Loucy (cell line): ENCODE measurements around the gene PSMC3IP.

Experiments used
- H2AFZ ChIP-seq: fragments of 200-600 bp; sonication (generic); 2 replicates; pipeline ENCODE4 v1.6.0; 2016; ENCODE audit warnings: antibody characterized with exemption, mild to moderate bottlenecking, low read length, moderate library complexity
- H3F3A ChIP-seq: fragments of 200-600 bp; 2 replicates; pipeline ENCODE4 v1.6.0; 2016; ENCODE audit warnings: antibody characterized with exemption, low read depth, mild to moderate bottlenecking
- H3K27me3 ChIP-seq: fragments of 200-600 bp; sonication (generic); 2 replicates; pipeline ENCODE4 v1.6.1; 2014; ENCODE audit warnings: low read length, mild to moderate bottlenecking; ENCODE audit not compliant: insufficient read depth, poor library complexity, severe bottlenecking
- H3K36me3 ChIP-seq: fragments of 200-600 bp; sonication (generic); 2 replicates; pipeline ENCODE4 v1.6.1; 2016; ENCODE audit warnings: low read length; ENCODE audit not compliant: insufficient read depth
- H3K4me1 ChIP-seq: fragments of 200-600 bp; sonication (generic); 2 replicates; pipeline ENCODE4 v1.5.1; 2014; ENCODE audit warnings: low read length, mild to moderate bottlenecking; ENCODE audit not compliant: insufficient read depth, poor library complexity, severe bottlenecking
- H3K4me2 ChIP-seq: fragments of 200-600 bp; sonication (generic); 2 replicates; pipeline ENCODE4 v1.6.0; 2014; ENCODE audit warnings: antibody characterized with exemption, low read length, low read depth, mild to moderate bottlenecking; ENCODE audit not compliant: poor library complexity, severe bottlenecking
- H3K4me3 ChIP-seq: fragments of 200-600 bp; sonication (generic); 2 replicates; pipeline ENCODE4 v1.5.1; 2014; ENCODE audit warnings: low read length, mild to moderate bottlenecking, mixed read lengths; ENCODE audit not compliant: poor library complexity, severe bottlenecking
- H3K79me2 ChIP-seq: fragments of 200-600 bp; sonication (generic); 2 replicates; pipeline ENCODE4 v1.6.1; 2014; ENCODE audit warnings: low read length; ENCODE audit not compliant: insufficient read depth
- H3K9ac ChIP-seq: fragments of 200-600 bp; sonication (generic); 2 replicates; pipeline ENCODE4 v1.6.0; 2014; ENCODE audit warnings: mild to moderate bottlenecking, low read depth, low read length, moderate library complexity; ENCODE audit not compliant: poor library complexity, severe bottlenecking
- H3K9me2 ChIP-seq: fragments of 200-600 bp; sonication (generic); replicated peaks from 2 replicates; pipeline ENCODE4 v1.6.1; 2016; ENCODE audit warnings: low read depth, low read length, mixed read lengths
- H3K9me3 ChIP-seq: fragments of 200-600 bp; sonication (generic); 2 replicates; pipeline ENCODE4 v1.6.1; 2014; ENCODE audit warnings: mild to moderate bottlenecking, antibody characterized with exemption, low read length, low read depth; ENCODE audit not compliant: insufficient read depth
- H4K20me1 ChIP-seq: fragments of 200-600 bp; sonication (generic); 2 replicates; pipeline ENCODE4 v1.6.0; 2014; ENCODE audit warnings: antibody characterized with exemption, low read length, mild to moderate bottlenecking; ENCODE audit not compliant: insufficient read depth, poor library complexity, severe bottlenecking
- EZH2phosphoT487 ChIP-seq: fragments of 200-600 bp; IDR thresholded peaks from 2 replicates; pipeline ENCODE4 v1.6.1; 2018; ENCODE audit warnings: antibody characterized with exemption, mild to moderate bottlenecking, moderate library complexity, borderline replicate concordance
- TF ChIP-seq, protein P1 (sequence below): fragments of 200-600 bp; sonication (generic); conservative IDR thresholded peaks from 2 replicates; pipeline ENCODE4 v1.5.1; 2014; ENCODE audit warnings: mild to moderate bottlenecking, antibody characterized with exemption, low read length

The PSMC3IP gene

GRCh38 chr17:42584880-42585279 is 7.4 kb upstream of the PSMC3IP start:
- no peaks in the 10 kb centered on the region for H3F3A ChIP-seq
- no peak overlapping the region for H3K4me3 ChIP-seq
- no peaks in the 10 kb centered on the region for H3K4me1 ChIP-seq
- no peaks in the 10 kb centered on the region for H4K20me1 ChIP-seq
- H3K9me2 ChIP-seq, result no peaks in the 10 kb centered on the region
- TF ChIP-seq EZH2phosphoT487, result no peak
- TF ChIP-seq, protein P1, sequence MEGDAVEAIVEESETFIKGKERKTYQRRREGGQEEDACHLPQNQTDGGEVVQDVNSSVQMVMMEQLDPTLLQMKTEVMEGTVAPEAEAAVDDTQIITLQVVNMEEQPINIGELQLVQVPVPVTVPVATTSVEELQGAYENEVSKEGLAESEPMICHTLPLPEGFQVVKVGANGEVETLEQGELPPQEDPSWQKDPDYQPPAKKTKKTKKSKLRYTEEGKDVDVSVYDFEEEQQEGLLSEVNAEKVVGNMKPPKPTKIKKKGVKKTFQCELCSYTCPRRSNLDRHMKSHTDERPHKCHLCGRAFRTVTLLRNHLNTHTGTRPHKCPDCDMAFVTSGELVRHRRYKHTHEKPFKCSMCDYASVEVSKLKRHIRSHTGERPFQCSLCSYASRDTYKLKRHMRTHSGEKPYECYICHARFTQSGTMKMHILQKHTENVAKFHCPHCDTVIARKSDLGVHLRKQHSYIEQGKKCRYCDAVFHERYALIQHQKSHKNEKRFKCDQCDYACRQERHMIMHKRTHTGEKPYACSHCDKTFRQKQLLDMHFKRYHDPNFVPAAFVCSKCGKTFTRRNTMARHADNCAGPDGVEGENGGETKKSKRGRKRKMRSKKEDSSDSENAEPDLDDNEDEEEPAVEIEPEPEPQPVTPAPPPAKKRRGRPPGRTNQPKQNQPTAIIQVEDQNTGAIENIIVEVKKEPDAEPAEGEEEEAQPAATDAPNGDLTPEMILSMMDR, result no peak
- no peaks in the 10 kb centered on the region for H3K79me2 ChIP-seq
- no peak overlapping the region for H3K9ac ChIP-seq
- no peaks in the 10 kb centered on the region for H3K27me3 ChIP-seq
- no peak overlapping the region for H3K4me2 ChIP-seq
- H2AFZ ChIP-seq, result no peak overlapping the region
- H3K36me3 ChIP-seq, result peaks cover 75% of the 10 kb centered on the region; the same call in 1 of the 2 replicates
- no peaks in the 10 kb centered on the region for H3K9me3 ChIP-seq

DNA sequence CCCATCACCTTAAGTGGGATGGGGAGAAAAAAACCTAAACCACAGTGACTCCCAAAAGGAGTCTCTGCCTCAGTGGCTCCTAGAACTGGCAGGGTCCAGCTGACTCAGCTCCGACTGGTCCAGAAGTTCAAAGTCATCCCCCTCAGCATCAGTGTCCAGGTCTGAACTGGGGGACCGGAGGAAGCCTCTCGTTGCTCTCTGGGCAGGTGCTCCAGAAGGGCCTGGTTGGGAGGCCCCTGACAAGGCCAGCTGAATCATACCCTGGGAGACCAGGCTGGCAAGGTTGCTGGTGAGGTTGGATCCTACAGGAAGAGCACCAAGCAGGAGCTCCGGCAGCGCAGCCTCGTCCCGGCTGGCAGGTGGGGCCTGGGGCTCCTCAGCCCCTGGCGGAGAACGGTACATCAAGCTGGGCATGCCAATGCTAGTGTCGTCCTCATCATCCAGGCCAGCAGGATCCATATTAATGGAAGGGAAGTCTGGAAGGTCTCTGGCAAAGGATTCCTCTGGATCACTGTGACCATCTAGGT is 4.3 kb upstream of the PSMC3IP start:
- Histone ChIP-seq H3K9ac (no peak overlapping the region), H3K9me2 (no peaks in the 10 kb centered on the region), H3K9me3 (no peaks in the 10 kb centered on the region), H3K36me3 (peaks cover 67% of the 10 kb centered on the region; the same call in 1 of the 2 replicates), H3K4me1 (peaks cover 3% of the 10 kb centered on the region), H3K27me3 (no peaks in the 10 kb centered on the region), H2AFZ (no peak overlapping the region), H3K4me2 (no peak overlapping the region), H3F3A (no peaks in the 10 kb centered on the region; the same call in 1 of the 2 replicates), H3K79me2 (peaks cover 7% of the 10 kb centered on the region; the same call in 1 of the 2 replicates), H4K20me1 (no peaks in the 10 kb centered on the region), H3K4me3 (no peak overlapping the region)
- TF ChIP-seq, protein P1, result no peak
- TF ChIP-seq EZH2phosphoT487, result no peak

DNA sequence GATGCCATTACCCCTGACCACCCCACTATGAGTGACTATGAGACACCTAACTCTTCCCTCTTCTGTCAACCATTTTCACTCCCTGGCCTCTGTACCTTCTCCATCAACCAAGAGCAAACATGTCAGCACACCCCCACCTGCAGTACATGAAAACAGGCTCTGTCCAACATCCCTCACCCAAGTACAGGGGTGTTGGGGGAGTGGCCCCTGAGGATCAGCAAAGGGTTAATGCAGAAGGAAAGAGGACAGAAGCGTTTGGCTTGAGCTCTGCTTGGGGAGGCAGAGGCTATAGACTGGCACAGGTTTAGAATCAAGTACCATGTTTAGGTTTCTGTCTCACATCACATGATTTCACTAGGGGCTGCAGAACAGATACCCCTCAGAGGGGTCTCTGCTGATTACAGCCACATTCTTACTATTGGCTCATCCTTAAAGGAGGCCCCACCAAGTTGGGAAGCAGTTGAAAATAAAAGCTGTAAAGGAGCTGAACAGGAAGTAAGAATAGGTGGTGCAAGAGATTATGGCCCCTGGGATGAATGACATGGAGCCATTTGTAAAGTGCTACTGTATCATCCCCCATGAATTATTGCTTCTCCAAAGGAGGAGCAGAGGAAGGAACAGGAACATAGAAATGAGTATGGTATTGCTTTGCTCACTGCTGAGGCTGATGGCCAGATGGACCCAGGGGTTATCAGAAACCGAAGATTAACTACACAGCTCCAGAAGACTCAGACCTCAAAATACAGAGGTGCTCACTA is 2.4 kb upstream of the PSMC3IP start:
- H3K9me3 ChIP-seq, result no peaks in the 10 kb centered on the region
- no peaks in the 10 kb centered on the region; the same call in 1 of the 2 replicates for H3F3A ChIP-seq
- peaks cover 49% of the 10 kb centered on the region; the same call in 1 of the 2 replicates for H3K36me3 ChIP-seq
- H3K79me2 ChIP-seq, result peaks cover 19% of the 10 kb centered on the region
- no peak overlapping the region for H3K4me2 ChIP-seq
- H4K20me1 ChIP-seq, result no peaks in the 10 kb centered on the region
- H3K9me2 ChIP-seq, result no peaks in the 10 kb centered on the region
- H3K9ac ChIP-seq, result no peak overlapping the region
- H3K4me3 ChIP-seq, result no peak overlapping the region
- peaks cover 11% of the 10 kb centered on the region for H3K4me1 ChIP-seq
- H2AFZ ChIP-seq, result no peak overlapping the region
- H3K27me3 ChIP-seq, result no peaks in the 10 kb centered on the region
- TF ChIP-seq, protein P1, result no peak
- no peak for TF ChIP-seq EZH2phosphoT487
